Naive thymus-derived CD4-positive, alpha-beta T cell (primary cell): ENCODE measurements around the gene COQ10B. TPM values are rescaled to one million over a fixed set of nuclear protein-coding genes. Genes with fewer than 3 reads are reported as not detected.
A peak's percentile ranks its signal among the peaks of the same experiment; 100 is the strongest.
"Not testable (repeated sequence)": the region's sequence is repeated elsewhere in the genome, so short reads cannot be mapped to it uniquely, and the experiment has no call there.

Source experiments
- ATAC-seq: fragments of 150-1000 bp; cut with Tn5 transposase; 2 replicates; pipeline ENCODE4 v1.10.0; 2021; ENCODE audit warnings: mild to moderate bottlenecking, moderate library complexity
- CTCF ChIA-PET: fragments of 350-600 bp; sonication (Branson Sonifier 250); formaldehyde crosslinking; loops from one replicate; lab custom pipeline; 2021; ENCODE audit warnings: antibody characterized with exemption; lab: Charles Lee
- POLR2A ChIA-PET: fragments of 350-600 bp; sonication (Branson Sonifier 250); formaldehyde crosslinking; loops from one replicate; lab custom pipeline; 2021; ENCODE audit warnings: antibody characterized with exemption, inconsistent platforms; lab: Charles Lee
- DNase-seq, 9 donors: peaks; one replicate each; pipeline versions ENCODE4 v3.0.0 to v3.0.0-alpha.2; 2020 to 2022; ENCODE audit warnings: mixed read lengths in 1 of 9
- H3K27ac ChIP-seq: one replicate; pipeline ENCODE4 v1.7.0; 2013; ENCODE audit warnings: mild to moderate bottlenecking, low read depth, low read length, moderate library complexity
- H3K27me3 ChIP-seq, 2 donors: one replicate each; pipeline ENCODE4 v1.7.0; 2013; ENCODE audit warnings: low read length in 2 of 2, mild to moderate bottlenecking in 2 of 2, moderate library complexity in 2 of 2; ENCODE audit not compliant: control insufficient read depth in 2 of 2, insufficient read depth in 2 of 2
- H3K36me3 ChIP-seq, 3 experiments: 1 replicate in 2 of 3; 2 replicates in 1 of 3; pipeline ENCODE4 v1.7.0; 2013; ENCODE audit warnings: low read length in 3 of 3, mild to moderate bottlenecking in 3 of 3, moderate library complexity in 1 of 3; ENCODE audit not compliant: insufficient read depth in 3 of 3, control insufficient read depth in 2 of 3
- H3K4me1 ChIP-seq, 2 donors: one replicate each; pipeline ENCODE4 v1.7.0; 2013; ENCODE audit warnings: low read length in 2 of 2, mild to moderate bottlenecking in 2 of 2, moderate library complexity in 1 of 2; ENCODE audit not compliant: control insufficient read depth in 2 of 2, insufficient read depth in 2 of 2
- H3K4me3 ChIP-seq: 2 replicates; pipeline ENCODE4 v1.7.0; 2013; ENCODE audit warnings: mild to moderate bottlenecking, low read length
- H3K9me3 ChIP-seq, 3 experiments: 1 replicate in 2 of 3; 2 replicates in 1 of 3; pipeline ENCODE4 v1.7.0; 2013; ENCODE audit warnings: low read length in 3 of 3; ENCODE audit not compliant: control insufficient read depth in 2 of 3
- H3K27ac Mint-ChIP-seq, 9 donors: one replicate each; pipeline ENCODE4 v1.8.0; 2020 to 2022; ENCODE audit warnings: mixed read lengths in 9 of 9, mild to moderate bottlenecking in 8 of 9, moderate library complexity in 5 of 9, inconsistent platforms in 2 of 9
- H3K27me3 Mint-ChIP-seq, 5 donors: one replicate each; pipeline ENCODE4 v1.8.0; 2021 to 2022; ENCODE audit warnings: mixed read lengths in 5 of 5, mild to moderate bottlenecking in 1 of 5
- H3K36me3 Mint-ChIP-seq, 5 donors: one replicate each; pipeline ENCODE4 v1.8.0; 2020 to 2022; ENCODE audit warnings: mixed read lengths in 5 of 5, mild to moderate bottlenecking in 3 of 5, inconsistent platforms in 1 of 5
- H3K4me1 Mint-ChIP-seq, 7 donors: one replicate each; pipeline ENCODE4 v1.8.0; 2020 to 2022; ENCODE audit warnings: mixed read lengths in 7 of 7, mild to moderate bottlenecking in 3 of 7, inconsistent platforms in 1 of 7
- H3K4me3 Mint-ChIP-seq, 10 donors: one replicate each; pipeline ENCODE4 v1.8.0; 2020 to 2022; ENCODE audit warnings: mild to moderate bottlenecking in 10 of 10, mixed read lengths in 10 of 10, moderate library complexity in 6 of 10, inconsistent platforms in 2 of 10
- H3K9me3 Mint-ChIP-seq, 11 donors: one replicate each; pipeline ENCODE4 v1.8.0; 2020 to 2022; ENCODE audit warnings: mixed read lengths in 11 of 11, mild to moderate bottlenecking in 4 of 11, inconsistent platforms in 1 of 11, moderate library complexity in 1 of 11
- intact Hi-C, 2 donors: fragments of 100-400 bp; cut with micrococcal nuclease; formaldehyde crosslinking; loops; one replicate each; pipeline ENCODE4 v1.15.1; 2023
- polyA plus RNA-seq, 2 donors: library from polyadenylated mRNA; unstranded; fragments of 300-500 nt; fragmentation: Illumina TruSeq; gene quantifications; one replicate each; pipeline ENCODE4 v1.2.3, GENCODE V29; 2021
- total RNA-seq, 6 experiments: library from RNA in 5 of 6; stranded (reverse) in 5 of 6; gene quantifications; 1 replicate in 5 of 6; 2 replicates in 1 of 6; pipeline ENCODE4 v1.2.3 and lab custom pipeline; 2021 to 2026

COQ10B gene
- total and polyA plus RNA-seq, 7 experiments from 2014 or later = 22.9 to 57.2 (median 31.9) TPM

DNA sequence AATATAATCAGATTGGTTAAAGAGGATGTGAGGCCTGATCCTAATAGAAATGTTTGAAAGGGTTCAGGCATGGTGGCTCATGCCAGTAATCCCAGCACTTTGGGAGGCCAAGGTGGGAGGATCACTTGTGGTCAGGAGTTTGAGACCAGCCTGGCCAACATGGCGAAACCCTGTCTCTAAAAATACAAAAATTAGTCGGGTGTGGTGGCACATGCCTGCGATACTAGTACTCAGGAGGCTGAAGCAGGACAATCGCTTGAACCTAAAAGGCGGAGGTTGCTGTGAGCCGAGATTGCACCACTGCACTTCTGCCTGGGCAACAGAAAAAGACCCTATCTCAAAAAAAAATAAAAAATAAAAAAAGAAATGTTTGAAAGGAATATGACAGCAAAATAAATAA is 20.8 kb upstream of the COQ10B start:
- Histone ChIP-seq H3K4me3 (peak overlapping the region; percentile 98), H3K4me1 (peaks cover 39 to 65% of the 10 kb centered on the region in 2 donors), H3K27ac (peak overlapping the region; percentile 98)
- POLR2A ChIA-PET = interaction anchor here (0.6 to 9.5 kb wide), 8 partner anchors 9 to 876 kb away, joined by 3 to 176 read pairs (median 4); partner anchors contain the start of genes COQ10B, HSPD1 and HSPE1
- Mint-ChIP-seq H3K4me1 (peaks cover 51 to 79% (median 68%) of the 10 kb centered on the region in 7 donors), H3K27ac (peak overlapping the region in 6 of 9 donors; percentile 20 to 100 (median 90)), H3K4me3 (peak overlapping the region; percentile 77 to 100 (median 98)), H3K36me3 (peaks cover 0 to 27% (median 16%) of the 10 kb centered on the region in 5 donors)
- intact Hi-C loops = loop anchor here (1.0 to 10.0 kb wide), 8 partner anchors 8 to 1258 kb away; partner anchors contain the start of genes PGAP1 (in 1 of the 2) and STK17B (in 1 of the 2)
- not testable (repeated sequence) for H3K27me3 ChIP-seq, H3K27me3 Mint-ChIP-seq, DNase-seq, H3K9me3 ChIP-seq, H3K36me3 ChIP-seq, ATAC-seq, H3K9me3 Mint-ChIP-seq
- CTCF ChIA-PET = interaction anchor here (1.0 kb wide), 1 partner anchor 20 kb away, joined by 3 read pairs; the partner anchor contains the start of gene COQ10B

DNA sequence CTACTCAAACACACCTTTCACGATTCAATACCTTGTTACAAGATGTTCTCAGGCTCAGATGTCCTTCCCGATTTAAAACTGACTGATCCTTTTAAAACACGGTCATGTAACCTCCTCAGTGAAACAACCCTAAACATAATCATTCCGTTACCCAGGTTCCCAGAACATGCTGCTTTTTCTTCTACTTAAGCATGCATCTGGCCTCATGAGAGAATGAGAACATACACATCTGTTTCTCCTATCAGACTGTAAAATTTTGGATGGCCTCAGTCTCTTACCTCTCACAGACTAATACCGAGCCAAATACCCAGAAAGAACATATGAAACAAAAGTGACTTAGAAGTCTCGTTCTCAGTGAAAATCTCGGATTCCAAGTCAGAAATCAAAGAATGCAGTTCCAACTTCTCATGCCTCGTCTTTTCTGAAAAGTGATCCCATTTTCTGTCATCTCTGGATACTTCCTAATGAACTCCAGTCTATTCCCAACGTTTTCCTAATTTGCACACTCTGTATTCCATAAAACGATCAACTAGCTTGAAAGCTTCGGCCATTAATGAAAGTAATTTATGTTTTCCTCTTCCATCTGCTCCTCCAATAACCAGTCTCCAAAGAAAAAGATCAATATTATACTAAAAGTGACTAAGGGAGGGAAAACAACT is 19.4 kb upstream of the COQ10B start:
- Histone ChIP-seq H3K36me3 (peaks cover 0 to 10% (median 4%) of the 10 kb centered on the region in 3 experiments), H3K4me1 (peaks cover 32 to 54% of the 10 kb centered on the region in 2 donors), H3K27ac (peak overlapping the region; percentile 98), H3K4me3 (peak overlapping the region; percentile 98), H3K27me3 (no peaks in the 10 kb centered on the region), H3K9me3 (no peaks in the 10 kb centered on the region)
- Mint-ChIP-seq H3K9me3 (peaks cover 0 to 6% (median 0%) of the 10 kb centered on the region in 11 donors), H3K27ac (peak overlapping the region; percentile 100), H3K27me3 (peaks cover 0 to 3% (median 0%) of the 10 kb centered on the region in 5 donors), H3K4me1 (peaks cover 41 to 67% (median 56%) of the 10 kb centered on the region in 7 donors), H3K36me3 (peaks cover 0 to 27% (median 14%) of the 10 kb centered on the region in 5 donors), H3K4me3 (peak overlapping the region; percentile 88 to 100 (median 98))
- DNase-seq = no peak
- ChIA-PET POLR2A (interaction anchor here (0.7 to 9.5 kb wide), 9 partner anchors 10 to 111 kb away, joined by 3 to 176 read pairs (median 8); partner anchors contain the start of genes COQ10B, HSPD1, HSPE1 and MOB4), CTCF (interaction anchor here (0.6 to 0.8 kb wide), 3 partner anchors 11 to 460 kb away, joined by 3 to 4 read pairs (median 3); no protein-coding TSS in a partner anchor)
- intact Hi-C loops = loop anchor here (2.0 to 10.0 kb wide), 8 partner anchors 237 to 1259 kb away; partner anchors contain the start of genes PGAP1 (in 2 of the 2) and STK17B (in 1 of the 2)
- no peak for ATAC-seq

DNA sequence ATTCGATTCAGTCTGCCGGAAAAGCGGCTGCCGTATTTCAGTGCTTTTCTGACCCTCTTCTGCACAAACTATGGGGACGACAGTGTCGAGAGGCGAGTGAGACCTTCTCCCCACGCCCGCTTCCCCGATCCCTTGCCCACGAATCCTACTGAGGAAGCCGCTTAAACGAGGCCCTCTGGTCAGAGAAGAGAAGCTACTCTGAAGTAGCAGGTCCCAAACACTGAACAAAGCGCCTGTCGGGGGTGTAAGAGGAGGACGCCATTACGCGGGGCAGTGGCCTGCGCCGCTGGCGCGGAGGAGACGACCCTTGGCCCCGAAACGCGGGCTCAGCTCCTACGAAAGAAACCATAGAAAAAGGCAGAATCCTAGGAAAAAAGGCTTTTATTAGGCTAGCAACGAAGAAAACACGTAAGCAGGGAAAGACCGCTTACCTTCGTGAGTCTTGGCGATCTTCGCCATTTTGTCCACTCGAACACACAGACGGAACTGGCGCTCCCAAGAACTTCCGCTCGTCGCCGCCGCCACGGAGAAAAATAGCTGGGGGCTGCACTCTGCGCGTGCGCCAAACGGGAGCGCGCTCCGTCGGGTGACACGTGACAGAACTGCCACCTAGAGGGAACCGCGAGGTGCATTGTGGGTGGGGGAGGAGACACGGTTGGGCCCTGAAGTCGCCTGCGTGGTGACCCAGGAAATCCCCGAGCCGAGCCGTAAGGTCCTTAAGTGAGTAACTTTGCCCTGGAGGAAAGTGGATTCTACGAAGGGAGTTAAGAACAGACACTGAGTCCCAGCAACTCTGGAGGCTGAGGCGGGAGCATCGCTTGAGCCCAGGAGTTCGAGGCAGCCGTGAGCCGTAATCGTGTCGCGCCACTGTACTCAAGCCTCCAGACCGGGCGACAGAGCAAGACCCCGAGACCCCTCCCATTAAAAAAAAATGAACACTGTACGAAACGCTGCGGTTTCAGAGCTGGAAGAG is 18.5 kb upstream of the COQ10B start, which contains the start of gene SF3B1:
Gene SF3B1 (minus strand): TSS at position 488 of the 973 bp plus-strand sequence. CDS start 29 bp downstream, at position 459.
- Mint-ChIP-seq H3K36me3 (peaks cover 0 to 18% (median 8%) of the 10 kb centered on the region in 5 donors), H3K9me3 (peaks cover 0 to 6% (median 0%) of the 10 kb centered on the region in 11 donors), H3K4me3 (peak within 1 kb of the TSS; percentile 88 to 100 (median 98)), H3K4me1 (peaks cover 34 to 60% (median 49%) of the 10 kb centered on the region in 7 donors), H3K27ac (peak within 1 kb of the TSS; percentile 100), H3K27me3 (peaks cover 0 to 3% (median 0%) of the 10 kb centered on the region in 5 donors)
- H3K36me3 ChIP-seq = peaks cover 0 to 5% (median 0%) of the 10 kb centered on the region in 3 experiments
- ChIA-PET CTCF (interaction anchor here (0.7 to 1.3 kb wide), 4 partner anchors 18 to 461 kb away, joined by 3 to 5 read pairs (median 3); partner anchors contain the start of genes COQ10B, HSPD1 and HSPE1), POLR2A (interaction anchor here (0.6 to 9.5 kb wide), 33 partner anchors 9 to 796 kb away, joined by 3 to 176 read pairs (median 4); partner anchors contain the start of genes CCDC150, COQ10B, HSPD1 and HSPE1)
- H3K4me3 ChIP-seq = peak within 1 kb of the TSS; percentile 98
- H3K27ac ChIP-seq = peak within 1 kb of the TSS; percentile 98
- H3K27me3 ChIP-seq = no peaks in the 10 kb centered on the region
- peaks cover 28 to 46% of the 10 kb centered on the region in 2 donors for H3K4me1 ChIP-seq
- DNase-seq = peak; percentile 98 to 99 (median 99)
- no peaks in the 10 kb centered on the region for H3K9me3 ChIP-seq
- intact Hi-C loops = loop anchor here (1.0 to 10.0 kb wide), 14 partner anchors 18 to 1260 kb away; partner anchors contain the start of genes COQ10B (in 2 of the 2), HSPE1 (in 2 of the 2), MARS2 (in 2 of the 2) and PGAP1 (in 2 of the 2)
- peak; percentile 99 for ATAC-seq

DNA sequence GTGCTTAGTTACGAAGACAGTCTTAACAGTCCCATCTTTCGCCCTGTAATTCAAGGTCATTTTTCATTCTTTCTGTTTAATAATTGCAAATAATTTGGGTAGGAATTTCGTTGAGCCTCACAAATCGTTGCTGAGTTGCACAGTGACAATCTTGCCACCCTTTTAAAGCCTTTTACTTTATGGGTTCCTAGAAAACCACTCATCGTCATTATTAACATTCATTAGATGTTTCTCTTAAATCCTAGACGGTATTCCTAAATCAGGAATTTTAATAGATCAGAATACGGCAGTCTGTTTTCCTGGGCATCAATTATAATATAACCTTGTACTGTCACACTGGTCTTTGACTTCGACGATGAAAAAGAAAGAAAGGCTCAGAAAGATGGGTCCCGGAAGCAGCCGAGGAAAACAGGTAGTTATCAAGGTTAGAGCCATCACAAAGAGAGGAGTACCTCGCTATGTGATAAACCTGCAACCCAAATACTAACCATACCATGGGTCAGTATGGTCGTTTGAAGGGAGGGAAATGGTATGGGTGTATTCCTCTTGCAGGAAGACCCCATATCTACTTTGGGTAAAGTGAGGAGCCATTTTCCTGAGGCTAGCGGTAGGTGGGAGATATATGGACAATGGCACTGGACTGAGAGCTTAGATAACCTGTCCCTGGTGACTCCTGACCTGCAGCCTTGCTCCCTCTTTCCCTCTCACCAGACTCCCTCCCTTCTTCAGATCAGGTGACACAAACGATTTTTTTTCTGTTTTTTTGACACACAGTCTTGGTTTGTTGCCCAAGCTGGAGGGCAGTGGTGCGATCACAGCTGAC is 17.5 kb upstream of the COQ10B start:
- peaks cover 0 to 17% (median 4%) of the 10 kb centered on the region in 5 donors for H3K36me3 Mint-ChIP-seq
- intact Hi-C loops = loop anchor here (1.0 to 10.0 kb wide), 11 partner anchors 17 to 1261 kb away; partner anchors contain the start of genes COQ10B (in 2 of the 2), HSPE1 (in 2 of the 2), MARS2 (in 2 of the 2) and GTF3C3 (in 1 of the 2)
- DNase-seq = peak in 4 of 9 donors; percentile 9 to 28 (median 14)
- POLR2A ChIA-PET = interaction anchor here (0.6 to 9.5 kb wide), 22 partner anchors 11 to 412 kb away, joined by 3 to 176 read pairs (median 4); partner anchors contain the start of genes COQ10B, HSPD1, HSPE1 and MOB4
- ATAC-seq = no peak
- Histone ChIP-seq H3K27ac (peak overlapping the region; percentile 98), H3K36me3 (peaks cover 0 to 5% (median 0%) of the 10 kb centered on the region in 3 experiments), H3K9me3 (no peaks in the 10 kb centered on the region), H3K4me1 (peaks cover 23 to 40% of the 10 kb centered on the region in 2 donors), H3K27me3 (no peaks in the 10 kb centered on the region), H3K4me3 (peak overlapping the region; percentile 98)
- CTCF ChIA-PET = interaction anchor here (1.0 to 1.5 kb wide), 3 partner anchors 17 to 64 kb away, joined by 3 to 6 read pairs (median 5); partner anchors contain the start of genes COQ10B, HSPD1 and HSPE1
- H3K4me1 Mint-ChIP-seq = peaks cover 27 to 50% (median 39%) of the 10 kb centered on the region in 7 donors
- peaks cover 0 to 3% (median 0%) of the 10 kb centered on the region in 5 donors for H3K27me3 Mint-ChIP-seq
- H3K4me3 Mint-ChIP-seq = peak overlapping the region; percentile 88 to 100 (median 98)
- peak overlapping the region; percentile 100 for H3K27ac Mint-ChIP-seq
- peaks cover 0 to 6% (median 0%) of the 10 kb centered on the region in 11 donors for H3K9me3 Mint-ChIP-seq

DNA sequence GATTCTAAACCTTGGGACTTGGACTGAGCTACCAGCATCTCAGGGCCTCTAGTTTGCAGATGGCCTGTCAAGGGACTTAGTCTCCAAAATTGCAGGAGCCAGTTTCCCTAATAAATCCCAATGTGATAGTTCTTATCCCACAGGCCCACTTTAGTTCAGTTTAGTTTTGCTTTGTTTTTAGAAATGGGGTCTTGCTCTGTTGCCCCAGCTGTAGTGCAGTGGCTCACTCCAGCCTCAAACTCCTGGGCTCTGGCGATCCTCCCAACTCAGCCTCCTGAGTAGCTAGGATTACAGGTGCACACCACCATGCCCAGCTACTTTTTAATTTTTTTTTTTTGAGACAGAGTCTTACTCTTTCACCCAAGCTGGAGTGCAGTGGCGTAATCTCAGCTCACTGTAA is 16.0 kb upstream of the COQ10B start:
- Histone ChIP-seq H3K4me3 (no peak overlapping the region), H3K36me3 (peaks cover 0 to 5% (median 0%) of the 10 kb centered on the region in 3 experiments), H3K27ac (no peak overlapping the region), H3K4me1 (peaks cover 8 to 25% of the 10 kb centered on the region in 2 donors), H3K27me3 (no peaks in the 10 kb centered on the region), H3K9me3 (no peaks in the 10 kb centered on the region)
- Mint-ChIP-seq H3K9me3 (peaks cover 0 to 6% (median 0%) of the 10 kb centered on the region in 11 donors), H3K27ac (peak overlapping the region in 3 of 9 donors; percentile 60 to 84 (median 62)), H3K4me3 (peak overlapping the region in 7 of 10 donors; percentile 8 to 81 (median 51)), H3K27me3 (peaks cover 0 to 3% (median 0%) of the 10 kb centered on the region in 5 donors), H3K4me1 (peaks cover 13 to 34% (median 26%) of the 10 kb centered on the region in 7 donors), H3K36me3 (peaks cover 0 to 12% (median 0%) of the 10 kb centered on the region in 5 donors)
- DNase-seq (no peak), ATAC-seq (no peak)
- CTCF ChIA-PET = interaction anchor here (0.6 to 1.5 kb wide), 2 partner anchors 16 to 351 kb away, joined by 4 to 6 read pairs; partner anchors contain the start of gene COQ10B
- intact Hi-C loops = loop anchor here in 1 of 2 donors (5.0 to 10.0 kb wide), 4 partner anchors 240 to 1263 kb away; partner anchors contain the start of gene STK17B
- POLR2A ChIA-PET = interaction anchor here (9.5 kb wide), 1 partner anchor 16 kb away, joined by 176 read pairs; the partner anchor contains the start of gene COQ10B
